K562 (cell line): ENCODE data around the gene ALDH8A1. TPM values are rescaled to one million over a fixed set of nuclear protein-coding genes. Genes with fewer than 3 reads are reported as not detected.

Experiments
- E2F6 ChIP-seq, 2 experiments: IDR thresholded peaks; 2 replicates each; pipeline ENCODE4 v1.6.1; 2011; ENCODE audit warnings: borderline replicate concordance in 1 of 2, control low read depth in 1 of 2, low read depth in 1 of 2, low read length in 1 of 2, mild to moderate bottlenecking in 1 of 2, mixed read lengths in 1 of 2, moderate library complexity in 1 of 2; ENCODE audit not compliant: insufficient read depth in 1 of 2, insufficient read length in 1 of 2, poor library complexity in 1 of 2, severe bottlenecking in 1 of 2; ENCODE audit errors: extremely low read depth in 1 of 2
- EP400 ChIP-seq: fragments of 450-650 bp; IDR thresholded peaks from 2 replicates; pipeline ENCODE4 v1.6.1; 2017; ENCODE audit warnings: antibody characterized with exemption, mild to moderate bottlenecking, moderate library complexity
- ETV1 ChIP-seq: fragments of 450-650 bp; conservative IDR thresholded peaks from 2 replicates; pipeline ENCODE4 v1.6.1; 2016; ENCODE audit warnings: missing genetic modification characterization, control low read depth, low read depth, missing compliant biosample characterization
- GMEB1 ChIP-seq: fragments of 250-450 bp; sonication (Bioruptor Pico); IDR thresholded peaks from 2 replicates; pipeline ENCODE4 v1.4.0; 2020; ENCODE audit warnings: mild to moderate bottlenecking
- GTF2A2 ChIP-seq: IDR thresholded peaks from 2 replicates; pipeline ENCODE4 v1.6.1; 2016; ENCODE audit warnings: mild to moderate bottlenecking, missing genetic modification characterization, missing compliant biosample characterization
- GTF2E2 ChIP-seq: fragments of 200-800 bp; sonication (Bioruptor generic); IDR thresholded peaks from 2 replicates; pipeline ENCODE4 v1.6.1; 2016; ENCODE audit warnings: missing genetic modification characterization, missing compliant biosample characterization
- HEY1 ChIP-seq: fragments of 250-450 bp; sonication (Bioruptor Pico); IDR thresholded peaks from 2 replicates; pipeline ENCODE4 v1.5.0; 2020; ENCODE audit warnings: mild to moderate bottlenecking, moderate library complexity, borderline replicate concordance
- HIVEP1 ChIP-seq: fragments of 250-450 bp; sonication (Bioruptor Pico); IDR thresholded peaks from 2 replicates; pipeline ENCODE4 v1.4.0; 2020; ENCODE audit warnings: mild to moderate bottlenecking
- IRF2 ChIP-seq: sonication (generic); formaldehyde crosslinking; IDR thresholded peaks from 2 replicates; pipeline ENCODE4 v1.8.1; 2022; ENCODE audit warnings: mild to moderate bottlenecking, missing genetic modification reagents
- MBD1 ChIP-seq: fragments of 250-450 bp; sonication (Bioruptor Pico); IDR thresholded peaks from 2 replicates; pipeline ENCODE4 v1.8.0; 2022; ENCODE audit warnings: inconsistent platforms
- MTA2 ChIP-seq: fragments of 450-650 bp; IDR thresholded peaks from 2 replicates; pipeline ENCODE4 v1.6.1; 2016; ENCODE audit warnings: low read depth
- MTF1 ChIP-seq: fragments of 250-450 bp; sonication (Bioruptor Pico); IDR thresholded peaks from 2 replicates; pipeline ENCODE4 v1.9.0; 2021; ENCODE audit warnings: moderate library complexity, mild to moderate bottlenecking, inconsistent platforms, borderline replicate concordance
- NR3C1 ChIP-seq: sonication (generic); formaldehyde crosslinking; IDR thresholded peaks from 2 replicates; pipeline ENCODE4 v1.8.1; 2022; ENCODE audit warnings: missing genetic modification reagents
- PTTG1 ChIP-seq: fragments of 450-650 bp; IDR thresholded peaks from 2 replicates; pipeline ENCODE4 v1.6.1; 2016; ENCODE audit warnings: low read depth, mild to moderate bottlenecking, missing genetic modification characterization, missing compliant biosample characterization
- SETDB1 ChIP-seq: IDR thresholded peaks from one replicate; pipeline ENCODE4 v1.6.1; 2012; ENCODE audit warnings: low read length, control low read depth, inconsistent platforms
- SOX6 ChIP-seq: fragments of 450-650 bp; IDR thresholded peaks from 2 replicates; pipeline ENCODE4 v1.6.1; 2014; ENCODE audit warnings: mild to moderate bottlenecking
- ZBED1 ChIP-seq: IDR thresholded peaks from 2 replicates; pipeline ENCODE4 v1.6.1; 2014
- ZBTB9 ChIP-seq: fragments of 450-650 bp; formaldehyde crosslinking; IDR thresholded peaks from 2 replicates; pipeline ENCODE4 v1.4.0; 2020; ENCODE audit warnings: mild to moderate bottlenecking, moderate library complexity
- ZNF197 ChIP-seq: fragments of 200-800 bp; sonication (Bioruptor generic); IDR thresholded peaks from 2 replicates; pipeline ENCODE4 v1.6.1; 2016; ENCODE audit warnings: low read depth, missing genetic modification characterization, missing compliant biosample characterization
- ZNF23 ChIP-seq: fragments of 250-450 bp; sonication (Bioruptor Pico); IDR thresholded peaks from 2 replicates; pipeline ENCODE4 v1.4.0; 2020; ENCODE audit warnings: mild to moderate bottlenecking
- ZNF347 ChIP-seq: fragments of 450-650 bp; formaldehyde crosslinking; IDR thresholded peaks from 2 replicates; pipeline ENCODE4 v1.4.0; 2020; ENCODE audit warnings: low read depth, mild to moderate bottlenecking, moderate library complexity
- ZNF584 ChIP-seq: fragments of 200-800 bp; sonication (Bioruptor generic); IDR thresholded peaks from 2 replicates; pipeline ENCODE4 v1.6.1; 2016; ENCODE audit warnings: low read depth, mild to moderate bottlenecking, missing genetic modification characterization, missing compliant biosample characterization
- ZNF696 ChIP-seq: fragments of 250-450 bp; sonication (Bioruptor Pico); conservative IDR thresholded peaks from 2 replicates; pipeline ENCODE4 v1.4.0; 2020; ENCODE audit warnings: mild to moderate bottlenecking, moderate library complexity
- polyA plus RNA-seq, 8 experiments: library from polyadenylated mRNA; depleted of rRNA in 4 of 8; stranded (reverse) in 5 of 8; unstranded in 3 of 8; fragments of >200 nt; fragmentation: Nextera tagmentation in 2 of 8; fragmentation: Illumina TruSeq in 1 of 8; extraction: Ambion mirVana in 2 of 8; extraction: Trizol in 1 of 8; gene quantifications; 2 replicates each; pipeline versions ENCODE4 v1.2.1 to v1.2.3, GENCODE V29; 2011 to 2014; ENCODE audit warnings: inconsistent platforms in 1 of 8, missing spikeins in 1 of 8
- total RNA-seq, 7 experiments: library from RNA; depleted of rRNA in 6 of 7; stranded (reverse); fragments of >200 nt in 6 of 7; fragmentation: Illumina TruSeq in 2 of 7; extraction: Trizol in 2 of 7; gene quantifications; 2 replicates each; pipeline versions ENCODE4 v1.2.1 to v1.2.3, GENCODE V29; 2011 to 2021; ENCODE audit warnings: low replicate concordance in 1 of 7

ALDH8A1 gene
- total and polyA plus RNA-seq, 9 of the 15 experiments (the other 6 are each of a cell fraction or from before 2014, with no cell fraction given): 0.03 to 0.18 (median 0.04) TPM; not detected in 2

- TF ChIP-seq E2F6 (IDR thresholded peaks at IDR 0.05; ENCODE audit: borderline replicate concordance in 1 of 2, extremely low read depth in 1 of 2, insufficient read depth in 1 of 2, insufficient read length in 1 of 2, low read depth in 1 of 2, low read length in 1 of 2, poor library complexity in 1 of 2, severe bottlenecking in 1 of 2) (no peak), EP400 (no peak), HIVEP1 (CRISPR knock-in tag) (no peak), MTA2 (peak; percentile 61), ZNF23 (CRISPR knock-in tag) (no peak), GMEB1 (CRISPR knock-in tag) (no peak), ETV1 (no peak), HEY1 (CRISPR knock-in tag) (no peak), SETDB1 (no peak), ZBTB9 (CRISPR knock-in tag) (no peak), MTF1 (CRISPR knock-in tag) (no peak), ZNF197 (CRISPR knock-in tag) (no peak), SOX6 (peak; percentile 87), PTTG1 (tag) (no peak), ZNF696 (CRISPR knock-in tag) (no peak), ZNF584 (CRISPR knock-in tag) (no peak), GTF2A2 (tag) (no peak), IRF2 (no peak), ZNF347 (CRISPR knock-in tag) (no peak), NR3C1 (no peak), MBD1 (no peak), ZBED1 (no peak), GTF2E2 (tag) (0 out of 2 replicates have a peak, but pooled peaks have one; percentile 35)
These were observed 30.9 kb upstream of the ALDH8A1 start (continued) for GRCh38 chr6:134980846-134981245.
